M059J (cell line): ENCODE results near the gene LIX1. TPM values are rescaled to one million over a fixed set of nuclear protein-coding genes. Genes with fewer than 3 reads are reported as not detected.
"Not testable (repeated sequence)": the region's sequence is repeated elsewhere in the genome, so short reads cannot be mapped to it uniquely, and the experiment has no call there.

ENCODE experiments used
- DNase-seq: peaks from one replicate; pipeline ENCODE4 v3.0.0-alpha.2; 2012; ENCODE audit warnings: low read depth
- total RNA-seq: library from RNA; depleted of rRNA; stranded (reverse); fragments of >200 nt; shearing (Covaris generic); gene quantifications from 2 replicates; pipeline ENCODE4 v1.2.3, GENCODE V29; 2014

Gene LIX1
- total RNA-seq, 1 experiment from 2014 or later: not detected

DNA sequence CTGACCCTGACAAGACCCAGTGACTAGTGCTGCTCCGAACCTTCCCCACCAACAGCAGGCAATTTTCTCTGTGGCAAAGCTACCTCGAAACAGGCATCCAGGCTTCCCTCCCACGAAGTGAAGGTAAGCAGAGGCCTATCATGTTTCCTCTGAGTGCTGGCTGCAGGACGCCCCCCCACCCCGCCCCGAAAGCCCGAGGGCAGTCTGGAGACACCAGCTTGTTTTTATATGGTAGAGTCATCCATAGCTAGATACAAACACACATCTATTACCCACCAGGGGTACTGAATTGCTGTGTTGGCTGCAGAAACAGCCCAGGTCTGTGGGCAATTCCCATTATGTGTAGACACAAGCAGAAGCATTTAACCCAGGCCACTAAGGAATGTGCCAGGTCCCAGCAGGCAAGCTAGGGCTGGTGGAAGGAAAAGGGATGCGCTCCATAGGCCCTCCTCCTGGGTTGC, 40.4 kb downstream of the LIX1 start:
- DNase-seq: peak; percentile 82

DNA sequence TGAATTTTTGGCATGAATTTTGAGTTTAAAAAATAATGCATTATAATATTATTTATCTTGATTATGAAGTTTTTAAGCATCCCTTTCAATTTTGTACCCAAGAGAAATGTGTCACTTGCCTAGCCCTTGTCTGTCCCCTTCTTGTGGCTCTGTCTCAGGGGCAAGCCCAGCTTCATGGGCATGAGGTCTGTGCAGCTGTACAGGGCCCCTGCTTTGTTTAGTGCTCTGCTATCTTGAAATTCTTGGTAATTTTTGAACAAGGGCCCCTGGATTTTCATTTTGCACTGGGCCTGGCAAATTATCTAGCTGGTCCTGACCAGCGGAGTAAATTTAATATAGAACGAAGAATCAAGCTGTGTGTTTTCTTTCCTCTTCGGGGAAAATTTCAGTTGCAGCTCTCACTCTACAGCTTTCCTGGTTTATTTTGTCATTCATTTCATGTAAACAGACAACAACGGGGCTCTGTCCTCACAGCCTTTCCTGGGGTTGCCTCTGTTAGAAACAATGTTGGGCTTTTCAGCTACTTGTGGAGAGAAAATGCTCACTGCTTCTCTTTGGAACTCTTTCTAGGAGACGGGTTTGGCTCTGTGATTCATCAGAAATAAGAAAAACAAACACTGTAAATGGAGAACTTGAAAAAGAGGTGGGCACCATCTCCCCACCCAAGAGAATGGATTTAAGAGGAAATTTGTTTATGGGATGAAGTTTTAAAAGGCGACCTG, 41.1 kb downstream of the LIX1 start:
- peak; percentile 50 for DNase-seq

DNA sequence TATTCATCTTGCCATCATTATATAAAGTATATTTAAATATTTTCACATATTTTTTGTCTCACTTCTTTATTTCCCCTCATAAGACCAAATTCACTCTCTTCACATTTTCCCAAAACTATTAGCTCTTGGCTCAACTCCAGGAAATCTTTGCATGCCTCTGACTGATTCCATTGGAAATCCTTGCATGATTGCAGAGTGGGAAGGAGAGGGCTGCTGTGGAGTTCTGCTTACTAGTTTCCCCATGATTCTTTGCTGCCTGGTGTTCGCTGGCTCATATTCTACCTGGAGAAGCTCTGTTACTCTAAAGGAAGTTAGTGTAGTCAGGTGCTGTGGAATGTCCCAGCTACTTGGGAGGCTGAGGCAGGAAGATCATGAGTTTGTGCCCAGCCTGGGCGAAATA, 41.9 kb downstream of the LIX1 start:
- DNase-seq: no peak

DNA sequence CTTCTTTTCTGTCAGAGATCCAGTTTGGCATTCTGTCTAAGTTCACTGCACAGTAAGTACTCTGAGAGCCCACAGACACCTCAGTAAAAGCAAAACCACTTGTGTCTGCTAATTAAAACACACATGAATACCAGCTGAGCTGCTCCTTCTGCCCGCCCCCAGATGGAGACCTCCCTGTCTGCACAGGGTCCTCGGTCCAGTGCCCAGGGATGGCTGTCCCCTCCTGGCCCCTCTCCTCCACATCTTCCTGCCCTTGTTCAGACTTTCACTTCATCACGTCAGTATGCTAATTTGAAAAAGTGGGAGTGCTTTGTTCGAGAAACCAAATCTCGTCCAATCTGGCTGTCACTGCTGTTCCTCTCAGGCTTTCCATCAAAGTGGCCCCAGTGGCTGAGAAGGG, 43.5 kb downstream of the LIX1 start:
- no peak for DNase-seq

DNA sequence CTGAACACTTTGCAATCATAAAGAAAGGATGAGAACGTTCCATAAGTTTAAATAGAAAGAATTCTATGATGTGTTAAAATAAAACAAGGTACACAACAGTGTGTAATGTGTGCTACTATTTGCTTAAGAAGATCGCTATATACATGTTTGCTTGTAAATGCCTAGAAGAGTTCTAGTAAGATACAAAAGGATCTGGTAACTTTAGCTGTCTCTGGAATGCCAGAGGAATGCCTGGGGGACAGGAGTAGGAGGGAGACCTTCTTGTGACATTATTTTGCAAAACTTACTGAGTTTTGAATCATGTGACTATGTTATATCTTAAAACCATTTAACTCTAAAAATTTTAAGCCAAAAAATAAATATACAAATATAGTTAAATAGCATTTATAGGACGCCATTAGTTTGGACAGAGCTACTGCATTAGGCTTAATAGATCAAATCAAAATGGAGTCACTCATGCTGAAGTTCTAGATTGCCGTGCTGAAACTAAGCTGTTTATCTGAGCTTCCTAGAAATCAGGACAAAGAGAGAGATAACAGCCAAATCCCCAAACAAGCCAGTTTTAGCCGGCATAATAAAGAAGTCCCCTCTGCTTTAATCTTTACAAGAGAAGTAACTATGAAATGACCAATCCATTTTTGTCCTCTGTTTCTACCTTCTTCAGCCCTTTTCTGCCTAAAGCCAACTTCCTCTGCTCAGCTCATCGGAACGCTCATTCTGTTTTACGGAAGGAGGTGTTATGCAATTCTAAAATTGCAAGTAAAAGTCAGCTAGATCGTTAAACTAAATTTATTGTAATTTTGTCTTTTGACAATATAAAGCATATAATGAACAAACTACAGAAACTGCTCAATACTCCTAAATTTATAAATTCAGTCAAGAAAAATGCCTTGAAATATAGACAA, 44.8 kb downstream of the LIX1 start:
- no peak for DNase-seq

DNA sequence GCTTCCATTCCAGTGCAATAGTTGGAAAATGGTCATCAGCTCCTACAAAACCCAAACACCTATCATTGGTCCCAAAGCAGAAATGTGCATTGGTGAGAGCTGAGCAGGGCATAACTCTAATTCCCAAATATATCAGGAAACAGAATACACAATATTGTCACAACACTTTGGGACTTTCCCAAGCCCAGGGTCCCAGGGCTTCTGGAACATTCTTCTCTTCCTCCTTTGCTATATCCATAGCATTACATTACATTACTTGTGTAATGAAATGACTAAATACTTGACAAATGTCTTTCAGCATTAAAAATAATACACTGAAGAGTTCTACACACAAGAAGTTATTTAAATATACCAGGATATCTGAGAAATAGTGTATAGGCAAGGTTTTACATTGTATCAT, 45.6 kb downstream of the LIX1 start:
- no peak for DNase-seq

DNA sequence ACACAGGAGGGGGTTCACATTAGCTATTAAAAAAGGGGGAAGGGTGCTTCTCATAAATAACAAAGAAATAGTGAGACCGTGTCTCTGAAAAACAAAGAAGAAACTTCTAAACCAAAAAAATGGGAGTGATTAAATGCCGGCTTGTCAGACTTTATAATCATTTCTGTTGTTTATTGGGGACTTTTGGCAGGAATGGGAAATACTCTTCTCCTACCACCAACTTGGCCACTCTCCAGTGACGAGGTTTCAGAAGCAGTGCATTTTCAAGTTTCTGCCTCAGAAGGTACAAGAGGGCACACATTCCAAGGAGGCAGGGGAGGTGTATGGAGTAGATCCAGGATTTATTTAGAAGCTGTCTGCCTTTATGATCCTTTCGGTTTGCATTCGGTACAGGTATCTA, 46.2 kb downstream of the LIX1 start:
- DNase-seq: peak; percentile 78

DNA sequence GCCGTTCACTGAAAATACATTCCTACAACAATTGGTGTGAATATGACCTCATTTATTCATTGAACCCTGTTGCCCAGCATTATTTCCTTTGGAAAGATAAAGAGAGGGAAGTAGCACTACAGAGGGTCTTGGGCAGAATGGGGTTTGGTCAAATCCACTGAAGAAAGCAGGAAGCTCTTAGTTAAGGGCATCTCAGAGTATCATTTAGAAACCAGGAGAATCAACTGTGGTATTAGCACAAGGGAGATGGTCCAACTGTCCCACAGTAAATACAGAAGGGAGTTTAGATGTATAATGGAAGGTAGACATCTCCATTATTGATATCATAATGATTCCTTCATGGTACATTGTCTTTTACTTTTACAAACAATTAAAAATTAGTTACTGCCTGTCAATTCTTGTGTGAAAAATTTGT, 47.1 kb downstream of the LIX1 start:
- DNase-seq: no peak

DNA sequence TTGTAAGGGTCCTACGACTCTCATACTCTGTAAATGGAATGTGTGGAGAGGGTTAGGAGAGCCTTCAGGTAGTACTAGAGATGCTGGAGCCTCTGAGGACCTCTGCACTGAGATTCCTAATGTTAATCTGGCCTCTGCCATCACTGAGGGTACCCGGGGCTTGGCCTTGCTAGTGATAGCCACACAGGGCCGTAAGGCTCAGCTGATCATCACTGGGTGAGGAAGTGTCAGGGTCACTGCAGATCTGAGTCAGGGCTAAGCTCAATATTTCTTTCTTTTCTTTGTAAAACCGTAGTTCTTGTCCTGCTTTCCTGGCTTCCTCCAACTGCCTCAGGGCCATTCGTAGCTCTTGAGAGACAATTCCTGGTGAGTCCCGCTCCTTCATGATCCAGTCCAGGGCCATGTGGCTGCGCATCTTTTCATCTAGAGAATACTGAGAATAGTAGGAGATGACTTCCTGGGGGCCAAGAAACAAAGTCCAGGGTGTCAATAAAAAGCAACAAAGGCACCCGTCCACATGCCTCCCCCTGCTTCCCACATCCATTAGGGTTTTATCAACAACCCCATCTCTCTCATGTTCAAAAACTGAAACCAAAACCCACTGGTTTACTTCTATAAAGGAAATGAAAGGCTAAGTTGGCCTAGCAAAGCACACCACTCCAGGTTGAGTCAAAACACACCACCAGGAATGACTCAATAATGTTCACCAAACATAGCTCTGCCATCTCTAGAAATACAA, 47.7 kb downstream of the LIX1 start:
- peak; percentile 51 for DNase-seq

DNA sequence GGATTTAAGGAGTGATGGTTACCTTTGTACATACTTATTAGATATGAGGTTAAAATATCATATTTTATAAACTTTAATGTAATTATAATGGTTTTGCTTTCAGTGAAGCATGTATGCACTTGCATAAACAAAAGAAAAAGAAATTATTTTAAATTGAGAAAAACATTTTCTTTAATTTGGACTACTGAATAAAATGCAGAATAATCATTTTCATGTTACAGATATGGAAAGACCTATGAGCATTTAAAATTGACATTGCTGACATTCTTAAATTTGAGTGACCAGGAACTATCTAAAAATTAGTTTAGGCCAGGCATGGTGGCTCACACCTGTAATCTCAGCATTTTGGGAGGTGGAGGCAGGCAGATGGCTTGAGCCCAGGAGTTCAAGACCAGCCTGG, 49.2 kb downstream of the LIX1 start:
- DNase-seq: no peak

DNA sequence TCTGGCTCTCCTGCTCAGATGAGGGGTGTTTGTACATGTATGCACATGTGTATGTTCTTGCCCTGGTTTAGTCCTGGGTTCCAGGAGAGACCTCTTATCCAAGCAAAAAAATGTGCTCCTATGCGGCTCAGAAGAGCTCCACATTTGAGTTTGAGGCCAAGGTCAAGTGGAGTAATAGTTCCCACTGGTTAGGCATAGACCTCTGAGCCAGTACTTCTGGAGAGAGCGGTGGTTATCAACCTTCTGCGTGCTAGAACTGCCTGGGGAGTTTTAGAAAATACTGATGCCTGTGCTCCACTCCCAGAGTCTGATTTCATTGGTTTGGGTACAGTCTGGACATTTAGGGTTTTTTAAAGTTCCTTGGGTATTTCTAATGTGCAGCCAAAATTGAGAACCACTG, 51.5 kb downstream of the LIX1 start:
- DNase-seq: no peak

DNA sequence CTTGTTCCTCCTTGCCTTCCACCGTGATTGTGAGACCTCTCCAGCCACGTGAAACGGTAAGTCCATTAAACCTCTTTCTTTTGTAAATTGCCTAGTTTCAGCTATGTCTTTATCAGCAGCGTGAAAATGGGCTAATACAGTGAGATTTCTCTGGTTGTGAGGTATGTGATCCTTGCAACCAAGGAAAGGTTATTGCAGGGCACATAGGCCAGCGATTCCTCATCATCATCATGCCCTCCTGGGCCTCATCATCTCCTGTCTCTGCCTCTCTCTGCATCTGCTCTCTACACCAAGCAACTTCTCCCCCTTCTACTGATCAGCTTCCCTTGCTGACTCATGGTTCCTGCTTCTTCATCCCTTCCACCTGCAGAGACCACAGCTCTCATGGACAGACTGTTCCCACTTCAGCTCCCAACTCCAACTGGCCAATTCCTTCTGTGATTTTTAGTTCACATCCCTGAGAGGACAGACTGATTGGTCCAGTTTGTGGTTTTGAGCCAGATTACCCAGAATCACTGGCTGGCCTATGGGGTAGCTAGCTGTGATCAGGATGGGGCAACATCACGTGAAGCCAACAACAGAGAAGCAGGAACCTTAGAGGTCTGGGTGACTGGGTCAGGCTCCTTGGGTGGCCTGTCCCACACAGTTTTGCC, 53.1 kb downstream of the LIX1 start:
- DNase-seq: no peak

DNA sequence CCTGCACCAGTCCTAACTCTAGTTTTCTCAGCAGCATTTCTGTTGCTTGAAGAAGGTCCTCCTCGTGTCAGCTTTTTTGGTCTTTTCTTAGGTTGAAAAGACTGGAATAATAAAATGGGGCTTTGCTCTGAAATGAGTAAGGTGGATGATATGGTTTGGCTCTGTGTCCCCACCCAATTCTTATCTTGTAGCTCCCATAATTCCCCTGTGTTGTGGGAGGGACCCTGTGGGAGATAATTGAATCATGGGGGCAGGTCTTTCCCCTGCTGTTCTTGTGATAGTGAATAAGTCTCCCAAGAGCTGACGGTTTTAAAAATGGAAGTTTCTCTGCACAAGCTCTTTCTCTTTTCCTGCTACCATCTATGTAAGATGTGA, 53.6 kb downstream of the LIX1 start:
- DNase-seq: no peak

DNA sequence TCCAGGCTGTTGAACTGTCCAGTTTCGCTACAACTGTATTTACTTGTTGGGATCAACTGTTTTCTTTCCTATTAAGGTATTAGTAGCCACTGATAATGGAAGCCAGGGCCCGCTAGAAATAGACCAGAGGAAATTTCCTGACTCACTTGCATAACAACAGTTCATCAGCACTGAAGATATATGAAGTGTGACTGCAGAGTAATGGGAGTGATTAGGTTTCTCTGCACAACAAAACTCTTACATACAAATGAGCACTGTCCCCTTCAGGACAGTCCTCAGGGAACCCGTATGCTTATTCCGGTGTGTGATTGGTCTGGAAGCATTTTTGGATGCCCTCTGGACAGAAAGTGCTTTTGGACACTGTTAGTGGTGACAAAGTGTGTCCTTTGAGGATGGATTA, 55.3 kb downstream of the LIX1 start:
- DNase-seq: no peak

DNA sequence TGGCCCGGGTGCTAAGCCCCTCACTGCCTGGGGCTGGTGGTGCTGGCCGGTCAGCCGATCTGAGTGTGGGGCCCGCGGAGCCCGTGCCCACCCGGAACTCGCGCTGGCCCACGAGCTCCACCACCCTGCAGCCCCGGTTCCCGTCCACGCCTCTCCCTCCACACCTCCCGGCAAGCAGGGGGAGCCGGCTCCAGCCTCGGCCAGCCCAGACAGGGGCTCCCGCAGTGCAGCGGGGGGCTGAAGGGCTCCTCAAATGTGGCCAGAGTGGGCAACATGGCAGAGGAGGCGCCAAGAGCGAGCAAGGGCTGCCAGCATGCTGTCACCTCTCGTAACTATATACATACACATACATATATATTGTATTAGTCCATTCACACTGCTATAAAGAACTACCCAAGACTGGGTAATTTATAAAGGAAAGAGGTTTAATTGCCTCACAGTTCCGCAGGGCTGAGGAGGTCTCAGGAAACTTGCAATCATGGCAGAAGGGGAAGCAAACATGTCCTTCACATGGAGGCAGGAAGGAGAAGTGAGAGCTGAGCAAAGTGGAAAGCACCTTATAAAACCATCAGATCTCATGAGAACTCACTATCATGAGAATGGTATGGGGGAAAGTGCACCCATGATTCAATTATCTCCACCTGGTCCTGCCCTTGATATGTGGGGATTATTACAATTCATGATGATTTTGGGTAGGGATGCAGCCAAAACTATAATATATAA, 56.8 kb downstream of the LIX1 start:
- DNase-seq: no peak

DNA sequence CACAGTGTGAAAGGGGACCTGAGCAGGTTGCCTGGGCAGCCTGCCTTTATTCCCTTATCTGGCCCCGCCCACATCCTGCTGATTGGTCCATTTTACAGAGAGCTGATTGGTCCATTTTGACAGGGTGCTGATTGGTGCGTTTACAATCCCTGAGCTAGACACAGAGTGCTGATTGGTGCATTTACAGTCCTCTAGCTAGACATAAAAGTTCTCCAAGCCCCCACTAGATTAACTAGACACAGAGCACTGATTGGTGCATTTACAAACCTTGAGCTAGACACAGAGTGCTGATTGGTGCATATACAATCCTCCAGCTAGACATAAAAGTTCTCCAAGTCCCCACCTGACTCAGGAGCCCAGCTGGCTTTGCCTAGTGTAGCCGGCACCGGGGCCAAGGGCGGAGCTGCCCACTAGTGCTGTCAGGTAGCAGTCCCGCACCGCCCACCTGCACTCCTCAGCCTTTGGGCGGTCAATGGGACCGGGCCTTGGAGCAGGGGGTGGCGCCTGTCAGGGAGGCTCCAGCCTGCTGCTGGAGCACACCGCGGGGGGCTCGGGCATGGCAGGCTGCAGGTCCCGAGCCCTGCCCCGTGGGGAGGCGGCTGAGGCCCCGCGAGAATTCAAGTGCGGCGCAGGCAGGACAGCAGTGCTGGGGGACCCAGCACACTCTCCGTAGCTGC, 57.5 kb downstream of the LIX1 start:
- DNase-seq: not testable (repeated sequence)

DNA sequence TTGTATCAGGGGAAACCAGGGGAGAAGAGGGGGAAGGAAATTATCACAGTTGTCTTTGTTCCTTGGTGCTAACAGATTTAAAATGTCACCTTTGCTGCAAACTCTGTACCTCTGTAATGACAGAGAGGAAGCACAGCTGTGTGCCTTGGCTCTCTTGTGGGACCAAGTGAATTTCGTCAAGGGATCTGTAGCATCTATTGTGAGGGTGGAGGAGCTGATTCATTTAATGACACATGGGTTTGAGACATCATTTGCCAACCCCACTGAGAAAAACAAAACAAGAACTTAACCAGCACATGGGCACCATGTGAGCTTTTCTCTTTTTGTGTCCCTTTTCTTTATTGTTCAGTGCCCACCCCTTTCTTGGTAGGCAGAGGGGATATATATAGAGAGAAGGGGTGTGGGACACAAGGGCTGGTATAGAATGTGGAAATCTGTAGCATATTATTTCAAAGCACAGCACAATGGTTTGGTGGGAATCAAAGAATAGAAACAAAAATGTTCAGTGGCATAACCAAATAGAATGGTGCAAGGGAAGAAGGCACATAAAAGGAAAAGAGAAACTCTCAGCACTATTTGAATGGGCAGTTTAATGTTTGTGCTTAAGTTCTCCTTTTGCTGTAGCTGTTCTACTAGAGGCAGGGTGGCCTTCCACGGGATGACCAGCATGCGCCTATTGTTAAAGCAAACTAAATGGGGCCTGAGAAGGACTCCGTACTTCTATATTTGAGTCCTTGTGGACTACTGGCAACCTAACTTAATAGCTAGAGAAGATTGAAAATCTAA, 63.3 kb downstream of the LIX1 start:
- no peak for DNase-seq

DNA sequence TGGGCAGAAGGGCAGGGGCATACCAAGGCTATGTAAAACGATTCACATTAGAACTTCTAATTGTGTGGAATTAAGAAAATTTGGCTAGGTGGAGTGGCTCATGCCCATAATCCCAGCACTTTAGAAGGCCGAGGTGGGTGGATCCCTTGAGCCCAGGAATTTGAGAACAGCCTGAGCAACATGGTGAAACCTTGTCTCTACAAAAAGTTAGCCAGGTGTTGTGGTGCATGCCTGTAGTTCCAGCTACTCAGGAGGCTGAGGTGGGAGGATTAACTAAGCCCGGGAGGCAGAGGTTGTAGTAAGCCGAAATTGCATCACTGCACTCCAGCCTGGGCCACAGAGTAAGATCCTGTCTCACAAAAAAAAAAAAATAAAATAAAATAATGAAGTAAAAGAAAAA, 65.2 kb downstream of the LIX1 start:
- no peak for DNase-seq

DNA sequence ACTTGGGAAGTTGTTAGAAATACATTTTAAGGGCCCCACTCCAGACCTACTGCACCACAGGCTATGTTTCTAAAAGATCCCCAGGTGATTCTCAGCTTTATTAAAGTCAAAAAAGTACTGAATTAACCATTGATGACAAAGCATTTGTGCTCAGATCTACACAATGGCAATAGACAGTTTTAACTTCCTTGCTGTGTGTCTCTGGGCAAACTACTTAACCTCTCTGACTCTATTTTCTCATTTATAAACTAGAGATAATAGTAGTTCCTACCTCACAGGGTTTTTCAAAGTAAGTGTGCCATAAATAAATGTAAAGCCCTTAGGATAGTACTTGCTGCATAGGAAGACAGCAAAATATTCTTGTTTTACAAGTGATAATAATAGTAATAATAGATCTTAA, 66.3 kb downstream of the LIX1 start:
- DNase-seq: no peak

DNA sequence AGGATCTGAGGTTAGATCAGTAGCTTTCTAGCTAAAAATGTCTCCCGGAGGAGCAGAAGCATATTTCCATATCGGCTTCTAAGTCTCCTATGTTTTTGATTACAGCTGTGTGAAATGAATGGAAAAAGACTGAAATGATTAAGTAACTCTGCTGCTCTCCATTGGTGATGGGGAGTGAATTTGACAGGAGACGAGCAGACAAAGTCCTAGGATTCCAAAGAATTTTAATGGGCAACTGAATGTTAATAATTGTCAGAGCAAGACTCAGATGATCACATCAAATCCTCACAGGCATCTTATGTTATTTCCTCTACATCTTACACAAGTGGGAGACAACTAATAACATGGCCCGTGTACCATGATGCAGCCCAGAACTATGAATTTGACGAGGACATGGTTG, 66.8 kb downstream of the LIX1 start:
- DNase-seq: no peak
